Caco-2 (cell line): ENCODE results near the gene VAPA. TPM values are rescaled to one million over a fixed set of nuclear protein-coding genes. Genes with fewer than 3 reads are reported as not detected.
"Not testable (repeated sequence)": the region's sequence is repeated elsewhere in the genome, so short reads cannot be mapped to it uniquely, and the experiment has no call there.

ENCODE experiments used
- BruUV-seq: library from RNA; stranded (reverse); fragments of 400-500 nt; replicated peaks from 2 replicates; lab custom pipeline; 2021; lab: Mats Ljungman, UMichigan
- CTCF ChIA-PET: fragments of 300-600 bp; sonication (Branson Sonifier 250); formaldehyde crosslinking; loops from one replicate; lab custom pipeline; 2022; ENCODE audit warnings: antibody characterized with exemption; lab: Charles Lee
- POLR2A ChIA-PET: fragments of 300-600 bp; sonication (Branson Sonifier 250); formaldehyde crosslinking; loops from one replicate; lab custom pipeline; 2022; ENCODE audit warnings: antibody characterized with exemption; lab: Charles Lee
- DNase-seq, 2 experiments: peaks; one replicate each; pipeline versions ENCODE4 v3.0.0 to v3.0.0-alpha.2; 2020 to 2022
- H3K27me3 ChIP-seq: replicated peaks from 2 replicates; pipeline ENCODE4 v1.6.0; 2011; ENCODE audit warnings: low read length; ENCODE audit not compliant: control insufficient read depth, insufficient read depth
- H3K36me3 ChIP-seq: 2 replicates; pipeline ENCODE4 v1.5.1; 2011; ENCODE audit warnings: low read length; ENCODE audit not compliant: control insufficient read depth, insufficient read depth
- H3K4me1 ChIP-seq: fragments of 250-450 bp; sonication (Bioruptor Pico); 2 replicates; pipeline ENCODE4 v1.5.1; 2020; ENCODE audit warnings: mild to moderate bottlenecking
- H3K4me3 ChIP-seq: 2 replicates; pipeline ENCODE4 v1.5.1; 2011; ENCODE audit warnings: low read depth, mild to moderate bottlenecking, control low read depth, low read length
- H3K9me3 ChIP-seq: fragments of 250-450 bp; sonication (Bioruptor Pico); 2 replicates; pipeline ENCODE4 v1.5.1; 2020; ENCODE audit warnings: mild to moderate bottlenecking, moderate library complexity
- H3K27ac Mint-ChIP-seq: one replicate; pipeline ENCODE4 v1.8.0; 2022; ENCODE audit warnings: mixed read lengths; ENCODE audit not compliant: unreplicated experiment
- H3K27me3 Mint-ChIP-seq: one replicate; pipeline ENCODE4 v1.8.0; 2022; ENCODE audit warnings: mixed read lengths; ENCODE audit not compliant: insufficient read depth, unreplicated experiment
- H3K36me3 Mint-ChIP-seq: one replicate; pipeline ENCODE4 v1.8.0; 2022; ENCODE audit warnings: mild to moderate bottlenecking, mixed read lengths; ENCODE audit not compliant: insufficient read depth, unreplicated experiment
- H3K4me1 Mint-ChIP-seq: one replicate; pipeline ENCODE4 v1.8.0; 2022; ENCODE audit warnings: low read depth, mixed read lengths; ENCODE audit not compliant: unreplicated experiment
- H3K4me3 Mint-ChIP-seq: one replicate; pipeline ENCODE4 v1.8.0; 2022; ENCODE audit warnings: mild to moderate bottlenecking, moderate library complexity, mixed read lengths; ENCODE audit not compliant: unreplicated experiment
- H3K9me3 Mint-ChIP-seq: one replicate; pipeline ENCODE4 v1.8.0; 2022; ENCODE audit warnings: mixed read lengths; ENCODE audit not compliant: unreplicated experiment
- intact Hi-C: fragments of 100-400 bp; cut with micrococcal nuclease; formaldehyde crosslinking; loops from one replicate; pipeline ENCODE4 v1.10.0; 2022; ENCODE audit not compliant: unreplicated experiment
- total RNA-seq: library from RNA; stranded (reverse); gene quantifications from 2 replicates; pipeline ENCODE4 v1.2.3, GENCODE V29; 2022
- TF ChIP-seq, protein P1 (sequence below), 2 experiments: fragments of 200-600 bp in 1 of 2; IDR thresholded peaks; 1 replicate in 1 of 2; 2 replicates in 1 of 2; pipeline versions ENCODE4 v1.5.1 to v1.8.0; 2011 to 2022; ENCODE audit warnings: antibody characterized with exemption in 1 of 2, control low read depth in 1 of 2, inconsistent platforms in 1 of 2, low read depth in 1 of 2, low read length in 1 of 2, mild to moderate bottlenecking in 1 of 2, moderate library complexity in 1 of 2; ENCODE audit not compliant: insufficient read depth in 1 of 2, severe bottlenecking in 1 of 2, unreplicated experiment in 1 of 2

VAPA gene
- total RNA-seq, 1 experiment from 2014 or later: 222 TPM

GRCh38 chr18:9898792-9899549 is 14.8 kb upstream of the VAPA start:
- TF ChIP-seq, protein P1, sequence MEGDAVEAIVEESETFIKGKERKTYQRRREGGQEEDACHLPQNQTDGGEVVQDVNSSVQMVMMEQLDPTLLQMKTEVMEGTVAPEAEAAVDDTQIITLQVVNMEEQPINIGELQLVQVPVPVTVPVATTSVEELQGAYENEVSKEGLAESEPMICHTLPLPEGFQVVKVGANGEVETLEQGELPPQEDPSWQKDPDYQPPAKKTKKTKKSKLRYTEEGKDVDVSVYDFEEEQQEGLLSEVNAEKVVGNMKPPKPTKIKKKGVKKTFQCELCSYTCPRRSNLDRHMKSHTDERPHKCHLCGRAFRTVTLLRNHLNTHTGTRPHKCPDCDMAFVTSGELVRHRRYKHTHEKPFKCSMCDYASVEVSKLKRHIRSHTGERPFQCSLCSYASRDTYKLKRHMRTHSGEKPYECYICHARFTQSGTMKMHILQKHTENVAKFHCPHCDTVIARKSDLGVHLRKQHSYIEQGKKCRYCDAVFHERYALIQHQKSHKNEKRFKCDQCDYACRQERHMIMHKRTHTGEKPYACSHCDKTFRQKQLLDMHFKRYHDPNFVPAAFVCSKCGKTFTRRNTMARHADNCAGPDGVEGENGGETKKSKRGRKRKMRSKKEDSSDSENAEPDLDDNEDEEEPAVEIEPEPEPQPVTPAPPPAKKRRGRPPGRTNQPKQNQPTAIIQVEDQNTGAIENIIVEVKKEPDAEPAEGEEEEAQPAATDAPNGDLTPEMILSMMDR (IDR thresholded peaks at IDR 0.05; ENCODE audit: insufficient read depth in 1 of 2, low read depth in 1 of 2, low read length in 1 of 2, severe bottlenecking in 1 of 2, unreplicated experiment in 1 of 2): no peak
- H3K4me3 Mint-ChIP-seq: peak overlapping the region; percentile 23
- peak overlapping the region; percentile 53 for H3K27ac Mint-ChIP-seq
- no peaks in the 10 kb centered on the region for H3K9me3 Mint-ChIP-seq
- Histone ChIP-seq H3K4me3 (no peak overlapping the region), H3K27me3 (no peaks in the 10 kb centered on the region), H3K4me1 (peaks cover 31% of the 10 kb centered on the region), H3K9me3 (no peaks in the 10 kb centered on the region), H3K36me3 (no peaks in the 10 kb centered on the region)
- no peaks in the 10 kb centered on the region for H3K27me3 Mint-ChIP-seq
- ChIA-PET CTCF (interaction anchor here (0.9 to 1.1 kb wide), 2 partner anchors 15 to 323 kb away, joined by 3 read pairs; partner anchors contain the start of gene VAPA), POLR2A (interaction anchor here (0.6 to 1.1 kb wide), 2 partner anchors 15 to 22 kb away, joined by 3 to 9 read pairs; partner anchors contain the start of gene VAPA)
- intact Hi-C loops: no loop called here
- BruUV-seq: TSS peak; percentile 62
- DNase-seq: peak; percentile 42 to 55
- H3K36me3 Mint-ChIP-seq: no peaks in the 10 kb centered on the region
- H3K4me1 Mint-ChIP-seq: peaks cover 27% of the 10 kb centered on the region

DNA sequence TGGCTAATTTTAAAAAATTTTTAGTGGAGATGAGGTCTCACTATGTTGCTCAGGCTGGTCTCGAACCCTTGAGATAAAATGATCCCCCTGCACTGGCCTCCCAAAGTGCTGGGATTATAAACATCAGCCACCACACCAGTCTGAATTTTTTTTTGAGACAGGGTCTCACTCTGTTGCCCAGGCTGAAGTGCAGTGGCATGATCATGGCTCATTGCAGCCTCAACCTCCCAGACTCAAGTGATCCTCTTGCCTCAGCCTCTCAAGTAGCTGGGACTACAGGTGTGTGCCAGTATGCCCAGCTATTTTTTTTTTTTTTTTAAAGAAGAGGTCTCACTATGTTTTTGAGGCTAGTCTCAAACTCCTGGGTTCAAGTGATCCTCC is 14.3 kb upstream of the VAPA start:
- peaks cover 31% of the 10 kb centered on the region for H3K4me1 ChIP-seq
- BruUV-seq, H3K9me3 Mint-ChIP-seq, intact Hi-C loops, H3K36me3 Mint-ChIP-seq, H3K9me3 ChIP-seq, H3K4me3 ChIP-seq, H3K36me3 ChIP-seq, H3K4me3 Mint-ChIP-seq, H3K27me3 Mint-ChIP-seq, DNase-seq, H3K27me3 ChIP-seq: not testable (repeated sequence)
- peaks cover 27% of the 10 kb centered on the region for H3K4me1 Mint-ChIP-seq
- ChIA-PET POLR2A (interaction anchor here (0.6 to 1.1 kb wide), 2 partner anchors 14 to 23 kb away, joined by 3 to 9 read pairs; partner anchors contain the start of gene VAPA), CTCF (interaction anchor here (0.9 to 1.1 kb wide), 2 partner anchors 14 to 324 kb away, joined by 3 read pairs; partner anchors contain the start of gene VAPA)
- H3K27ac Mint-ChIP-seq: peak overlapping the region; percentile 53

DNA sequence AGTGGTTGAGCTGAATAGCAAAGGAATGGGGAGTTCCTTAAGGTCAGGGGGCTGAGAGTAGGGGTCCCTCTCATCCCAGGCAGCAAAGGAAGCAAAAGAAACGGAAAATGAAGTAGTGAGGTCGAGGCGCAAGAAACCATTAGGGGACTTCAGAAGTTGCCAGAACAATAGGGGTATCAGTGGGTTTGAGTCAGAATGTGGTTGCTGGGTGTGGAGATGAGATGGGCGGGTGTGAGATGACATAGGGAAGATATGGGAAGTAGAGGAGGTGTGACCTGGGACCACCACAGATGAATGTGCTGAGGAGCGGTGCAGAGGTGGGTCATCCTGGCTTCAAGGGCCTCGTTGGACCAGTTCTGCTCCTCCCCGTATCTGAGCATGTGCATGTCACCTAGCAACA is 13.1 kb upstream of the VAPA start:
- Mint-ChIP-seq H3K4me1 (peaks cover 22% of the 10 kb centered on the region), H3K9me3 (no peaks in the 10 kb centered on the region), H3K27me3 (no peaks in the 10 kb centered on the region), H3K27ac (no peak overlapping the region), H3K4me3 (no peak overlapping the region), H3K36me3 (no peaks in the 10 kb centered on the region)
- Histone ChIP-seq H3K4me1 (peaks cover 31% of the 10 kb centered on the region), H3K4me3 (no peak overlapping the region), H3K27me3 (no peaks in the 10 kb centered on the region), H3K9me3 (no peaks in the 10 kb centered on the region), H3K36me3 (no peaks in the 10 kb centered on the region)
- TF ChIP-seq, protein P1 (IDR thresholded peaks at IDR 0.05; ENCODE audit: insufficient read depth in 1 of 2, low read depth in 1 of 2, low read length in 1 of 2, severe bottlenecking in 1 of 2, unreplicated experiment in 1 of 2): no peak
- ChIA-PET CTCF (no interaction called here), POLR2A (no interaction called here)
- no TSS peak for BruUV-seq
- DNase-seq: no peak
- intact Hi-C loops: no loop called here
